ENCODE data around the gene PROZ. TPM values are rescaled to one million over a fixed set of nuclear protein-coding genes. Genes with fewer than 3 reads are reported as not detected.
A peak's percentile ranks its signal among the peaks of the same experiment; 100 is the strongest.

The PROZ gene
- total RNA-seq, 1 donor from 2014 or later, result not detected

DNA sequence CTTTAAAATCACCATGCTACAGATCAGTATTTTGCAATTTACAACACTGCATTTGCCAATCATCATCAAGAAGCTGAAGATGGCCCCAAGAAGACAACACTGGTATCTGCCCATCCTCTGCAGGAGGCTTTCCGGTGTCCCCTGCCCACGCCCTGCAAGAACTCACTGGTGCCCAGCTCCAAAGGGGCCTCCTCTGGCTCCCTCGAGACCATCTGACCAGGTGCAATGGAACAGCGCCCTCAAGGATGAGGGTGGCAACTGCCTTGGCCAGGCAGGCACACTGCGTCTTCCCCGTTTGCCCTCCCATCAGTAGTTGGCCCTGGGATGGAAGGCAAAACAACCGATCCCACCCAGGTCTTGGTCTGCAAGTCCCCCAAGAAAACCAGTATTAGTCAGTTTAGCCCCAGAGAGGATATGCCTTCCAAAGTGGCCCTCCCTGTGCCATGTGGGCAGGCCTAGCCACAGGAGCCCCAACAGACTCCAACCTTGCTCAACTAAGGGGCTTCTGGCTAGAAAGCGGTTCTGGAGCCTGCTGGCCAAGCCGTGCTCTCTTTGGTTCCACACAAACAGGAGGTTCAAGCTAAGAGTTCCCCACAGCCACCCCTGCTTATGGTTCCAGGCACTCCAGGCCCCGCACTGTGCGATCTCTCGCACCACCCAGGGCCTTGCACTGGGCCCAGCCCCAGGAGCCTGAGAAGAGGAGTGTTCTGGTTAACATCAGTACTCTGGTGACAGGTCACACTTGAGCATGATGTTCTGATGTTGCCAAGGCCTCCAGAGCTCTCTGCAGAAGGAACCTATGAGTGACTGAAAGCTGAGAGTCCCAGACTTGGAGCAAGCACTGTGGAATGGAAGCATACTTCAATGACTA lies 45.3 kb downstream of the PROZ start:
- peak overlapping the region; percentile 22 for H3K27ac Mint-ChIP-seq (ENCODE audit: unreplicated experiment)
- TF ChIP-seq, protein P1, sequence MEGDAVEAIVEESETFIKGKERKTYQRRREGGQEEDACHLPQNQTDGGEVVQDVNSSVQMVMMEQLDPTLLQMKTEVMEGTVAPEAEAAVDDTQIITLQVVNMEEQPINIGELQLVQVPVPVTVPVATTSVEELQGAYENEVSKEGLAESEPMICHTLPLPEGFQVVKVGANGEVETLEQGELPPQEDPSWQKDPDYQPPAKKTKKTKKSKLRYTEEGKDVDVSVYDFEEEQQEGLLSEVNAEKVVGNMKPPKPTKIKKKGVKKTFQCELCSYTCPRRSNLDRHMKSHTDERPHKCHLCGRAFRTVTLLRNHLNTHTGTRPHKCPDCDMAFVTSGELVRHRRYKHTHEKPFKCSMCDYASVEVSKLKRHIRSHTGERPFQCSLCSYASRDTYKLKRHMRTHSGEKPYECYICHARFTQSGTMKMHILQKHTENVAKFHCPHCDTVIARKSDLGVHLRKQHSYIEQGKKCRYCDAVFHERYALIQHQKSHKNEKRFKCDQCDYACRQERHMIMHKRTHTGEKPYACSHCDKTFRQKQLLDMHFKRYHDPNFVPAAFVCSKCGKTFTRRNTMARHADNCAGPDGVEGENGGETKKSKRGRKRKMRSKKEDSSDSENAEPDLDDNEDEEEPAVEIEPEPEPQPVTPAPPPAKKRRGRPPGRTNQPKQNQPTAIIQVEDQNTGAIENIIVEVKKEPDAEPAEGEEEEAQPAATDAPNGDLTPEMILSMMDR (IDR thresholded peaks at IDR 0.05; ENCODE audit: partially characterized antibody, unreplicated experiment), result no peak
- DNase-seq, result no peak
- H3K4me1 Mint-ChIP-seq (ENCODE audit: low read depth, unreplicated experiment), result peaks cover 19% of the 10 kb centered on the region
- H3K27me3 Mint-ChIP-seq (ENCODE audit: unreplicated experiment), result peaks cover 9% of the 10 kb centered on the region
- H3K4me3 Mint-ChIP-seq (ENCODE audit: unreplicated experiment), result no peak overlapping the region
- H3K9me3 Mint-ChIP-seq (ENCODE audit: unreplicated experiment), result peaks cover 8% of the 10 kb centered on the region
- H3K36me3 Mint-ChIP-seq (ENCODE audit: unreplicated experiment), result no peaks in the 10 kb centered on the region

DNA sequence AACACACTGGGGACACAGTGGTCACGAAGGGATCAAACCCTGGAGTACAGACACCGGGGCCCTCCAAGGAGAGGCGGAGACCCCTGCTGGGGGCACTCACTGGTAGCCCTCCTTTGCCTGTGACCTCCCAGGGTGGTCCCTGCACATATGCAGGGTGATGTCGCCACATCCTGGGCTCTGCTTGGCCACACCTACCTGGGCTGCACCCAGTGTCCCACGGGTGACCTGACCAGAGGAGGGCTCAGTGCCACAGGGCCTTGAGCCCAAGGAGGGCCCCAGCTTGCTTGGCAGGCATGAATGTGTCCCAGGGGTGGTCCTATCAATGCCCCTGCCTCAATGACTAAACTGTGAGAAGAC lies 45.9 kb downstream of the PROZ start:
- TF ChIP-seq, protein P1 (IDR thresholded peaks at IDR 0.05; ENCODE audit: partially characterized antibody, unreplicated experiment), result no peak
- H3K27ac Mint-ChIP-seq (ENCODE audit: unreplicated experiment), result peak overlapping the region; percentile 22
- H3K4me1 Mint-ChIP-seq (ENCODE audit: low read depth, unreplicated experiment), result peaks cover 19% of the 10 kb centered on the region
- peaks cover 8% of the 10 kb centered on the region for H3K9me3 Mint-ChIP-seq (ENCODE audit: unreplicated experiment)
- no peaks in the 10 kb centered on the region for H3K36me3 Mint-ChIP-seq (ENCODE audit: unreplicated experiment)
- no peak for DNase-seq
- H3K27me3 Mint-ChIP-seq (ENCODE audit: unreplicated experiment), result peaks cover 9% of the 10 kb centered on the region
- no peak overlapping the region for H3K4me3 Mint-ChIP-seq (ENCODE audit: unreplicated experiment)

DNA sequence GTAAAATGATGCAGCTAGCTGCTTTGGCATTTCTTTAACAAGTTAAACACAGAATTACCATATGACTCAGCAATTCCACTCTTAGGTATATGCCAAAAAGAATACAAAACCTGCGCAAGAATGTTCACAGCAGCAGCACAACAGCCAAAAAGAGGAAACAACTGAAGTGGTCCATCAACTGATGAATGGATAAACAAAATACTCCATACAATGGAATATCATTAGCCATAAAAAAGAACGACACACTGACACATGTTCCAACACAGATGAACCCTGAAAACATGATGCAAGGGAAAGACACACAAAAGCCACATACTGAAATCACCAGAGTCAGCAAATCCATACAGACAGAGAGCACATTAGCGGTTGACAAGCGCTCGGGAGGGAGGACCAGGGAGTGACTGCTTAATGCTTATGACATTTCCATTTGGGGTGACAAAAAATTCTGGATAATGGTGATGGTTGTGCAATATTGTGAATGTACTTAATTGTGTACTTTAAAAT lies 47.0 kb downstream of the PROZ start:
- H3K27ac Mint-ChIP-seq (ENCODE audit: unreplicated experiment), result peak overlapping the region; percentile 57
- H3K9me3 Mint-ChIP-seq (ENCODE audit: unreplicated experiment), result peaks cover 10% of the 10 kb centered on the region
- H3K27me3 Mint-ChIP-seq (ENCODE audit: unreplicated experiment), result peaks cover 13% of the 10 kb centered on the region

DNA sequence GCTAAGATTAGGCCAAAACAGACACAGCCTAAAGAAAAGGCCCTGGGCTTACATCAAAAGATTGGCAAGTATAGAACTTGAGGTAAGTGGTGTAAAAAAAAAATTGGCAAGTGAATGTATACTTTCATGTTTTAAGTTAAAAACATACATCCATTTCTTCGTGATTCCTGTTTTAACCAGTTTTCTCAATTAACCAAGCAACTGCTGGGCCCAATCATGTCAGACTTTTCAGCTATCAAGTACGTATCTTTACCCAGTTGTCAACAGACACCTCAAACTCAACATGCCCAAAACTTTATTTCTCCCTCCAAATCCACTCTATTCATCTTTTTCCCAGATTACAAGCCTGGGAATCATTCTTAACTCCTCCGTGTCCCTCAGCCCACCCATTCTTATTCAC lies 49.0 kb downstream of the PROZ start:
- no peak for DNase-seq
- peak overlapping the region; percentile 92 for H3K27ac Mint-ChIP-seq (ENCODE audit: unreplicated experiment)
- TF ChIP-seq, protein P1 (IDR thresholded peaks at IDR 0.05; ENCODE audit: partially characterized antibody, unreplicated experiment), result no peak
- peak overlapping the region; percentile 97 for H3K4me3 Mint-ChIP-seq (ENCODE audit: unreplicated experiment)
- H3K9me3 Mint-ChIP-seq (ENCODE audit: unreplicated experiment), result peaks cover 10% of the 10 kb centered on the region
- H3K4me1 Mint-ChIP-seq (ENCODE audit: low read depth, unreplicated experiment), result peaks cover 25% of the 10 kb centered on the region
- peaks cover 13% of the 10 kb centered on the region for H3K27me3 Mint-ChIP-seq (ENCODE audit: unreplicated experiment)
- no peaks in the 10 kb centered on the region for H3K36me3 Mint-ChIP-seq (ENCODE audit: unreplicated experiment)

More for the DNA sequence above, 47.0 kb downstream of the PROZ start:
- Mint-ChIP-seq H3K4me1 (ENCODE audit: low read depth, unreplicated experiment) (peaks cover 19% of the 10 kb centered on the region), H3K36me3 (ENCODE audit: unreplicated experiment) (no peaks in the 10 kb centered on the region), H3K4me3 (ENCODE audit: unreplicated experiment) (peak overlapping the region; percentile 65)
- DNase-seq, result no peak
- TF ChIP-seq, protein P1 (IDR thresholded peaks at IDR 0.05; ENCODE audit: partially characterized antibody, unreplicated experiment), result no peak

DNA sequence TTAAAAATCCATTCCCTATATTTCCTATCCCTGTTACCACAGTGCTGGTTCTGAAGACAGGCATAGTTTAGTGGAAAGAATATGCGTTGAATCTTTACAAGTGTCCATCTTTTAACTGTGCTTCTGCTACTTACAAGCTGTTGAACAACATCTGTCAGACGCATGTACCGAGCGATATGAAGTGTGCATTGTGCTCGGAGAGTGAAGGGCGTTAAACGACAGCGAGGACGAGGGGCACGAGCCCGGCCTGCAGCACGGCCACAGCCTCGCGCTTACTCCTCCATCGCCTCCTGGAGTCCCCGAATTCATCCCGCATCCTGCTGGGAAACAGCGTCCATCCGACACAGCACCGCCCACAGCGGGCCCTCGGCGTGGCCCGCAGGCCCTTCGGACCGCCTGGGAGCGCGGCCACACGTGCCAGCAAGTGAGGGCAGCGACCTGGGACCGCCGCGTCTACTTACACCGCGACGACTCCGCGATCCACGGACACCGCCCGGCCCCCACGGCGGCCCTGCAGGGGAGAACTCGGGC lies 49.5 kb downstream of the PROZ start:
- peaks cover 13% of the 10 kb centered on the region for H3K27me3 Mint-ChIP-seq (ENCODE audit: unreplicated experiment)
- peak overlapping the region; percentile 97 for H3K4me3 Mint-ChIP-seq (ENCODE audit: unreplicated experiment)

More for the DNA sequence above, 49.5 kb downstream of the PROZ start:
- TF ChIP-seq, protein P1 (IDR thresholded peaks at IDR 0.05; ENCODE audit: partially characterized antibody, unreplicated experiment), result no peak
- no peaks in the 10 kb centered on the region for H3K36me3 Mint-ChIP-seq (ENCODE audit: unreplicated experiment)
- peak; percentile 71 for DNase-seq
- peak overlapping the region; percentile 92 for H3K27ac Mint-ChIP-seq (ENCODE audit: unreplicated experiment)
- peaks cover 23% of the 10 kb centered on the region for H3K4me1 Mint-ChIP-seq (ENCODE audit: low read depth, unreplicated experiment)
- peaks cover 10% of the 10 kb centered on the region for H3K9me3 Mint-ChIP-seq (ENCODE audit: unreplicated experiment)
